Astrocyte (in vitro differentiated cells and primary cell): ENCODE data around the gene ADCY2.

Experiments
- CTCF ChIP-seq: IDR thresholded peaks from 2 replicates; pipeline ENCODE4 v1.5.1; 2011; ENCODE audit warnings: low read depth, mild to moderate bottlenecking, inconsistent platforms, low read length, moderate library complexity; ENCODE audit not compliant: insufficient read depth
- EZH2 ChIP-seq: IDR thresholded peaks from 2 replicates; pipeline ENCODE4 v1.6.1; 2012; ENCODE audit warnings: mild to moderate bottlenecking, low read length, inconsistent platforms; ENCODE audit not compliant: insufficient read depth

DNA sequence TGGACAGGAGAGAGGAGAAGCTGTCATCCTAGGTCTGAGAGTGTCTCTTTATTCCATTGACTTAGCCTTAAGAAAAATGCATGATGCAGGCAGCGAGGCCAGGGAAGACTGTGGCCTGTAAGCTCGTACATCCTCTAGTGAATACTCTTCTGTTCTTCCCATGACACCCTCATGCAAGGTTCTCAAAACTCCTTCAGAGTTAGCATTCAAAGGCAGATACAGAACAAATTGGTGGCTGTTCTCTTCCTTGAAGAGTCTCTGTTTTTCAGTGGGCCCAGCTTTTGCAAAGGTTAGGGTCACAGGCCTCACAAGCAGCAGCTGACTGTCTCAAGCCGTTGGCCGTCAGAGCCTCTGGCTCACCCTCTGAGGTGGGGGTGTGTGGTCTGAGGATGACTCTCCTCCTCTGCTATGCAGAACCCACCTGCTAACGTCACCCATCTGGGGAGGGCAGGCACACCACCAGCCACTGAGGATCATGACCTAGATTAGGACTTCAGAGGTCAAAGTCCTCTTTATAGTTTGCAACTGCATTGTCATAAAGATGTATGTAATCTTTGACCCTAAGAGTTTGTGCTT, 15.1 kb downstream of the ADCY2 start:
- TF ChIP-seq CTCF: no peak
- no peak for TF ChIP-seq EZH2
